HepG2 (cell line): ENCODE measurements around the gene MAP1LC3B. TPM values are rescaled to one million over a fixed set of nuclear protein-coding genes. Genes with fewer than 3 reads are reported as not detected.

Experiments used
- CHD2 ChIP-seq: IDR thresholded peaks from 2 replicates; pipeline ENCODE4 v1.6.1; 2011; ENCODE audit warnings: low read depth, low read length, improper control_type of control experiment
- KDM3A ChIP-seq: IDR thresholded peaks from 2 replicates; pipeline ENCODE4 v1.6.1; 2018; ENCODE audit warnings: low read depth, missing compliant biosample characterization
- MTF2 ChIP-seq: sonication (generic); formaldehyde crosslinking; IDR thresholded peaks from 2 replicates; pipeline ENCODE4 v1.5.0; 2020; ENCODE audit warnings: missing genetic modification reagents, borderline replicate concordance
- NBN ChIP-seq: fragments of 450-650 bp; conservative IDR thresholded peaks from 2 replicates; pipeline ENCODE4 v1.6.1; 2017
- NR3C1 ChIP-seq: sonication (generic); formaldehyde crosslinking; IDR thresholded peaks from 2 replicates; pipeline ENCODE4 v1.4.0; 2020; ENCODE audit warnings: missing genetic modification reagents
- PHB2 ChIP-seq: fragments of 450-650 bp; IDR thresholded peaks from 2 replicates; pipeline ENCODE4 v1.6.1; 2018; ENCODE audit not compliant: partially characterized antibody
- YEATS2 ChIP-seq: sonication (generic); formaldehyde crosslinking; IDR thresholded peaks from 2 replicates; pipeline ENCODE4 v1.4.0; 2020; ENCODE audit warnings: missing genetic modification reagents, borderline replicate concordance
- ZKSCAN8 ChIP-seq: IDR thresholded peaks from 2 replicates; pipeline ENCODE4 v1.6.1; 2016; ENCODE audit warnings: borderline replicate concordance, missing genetic modification reagents, missing compliant biosample characterization
- ZNF772 ChIP-seq: sonication (generic); formaldehyde crosslinking; IDR thresholded peaks from 2 replicates; pipeline ENCODE4 v1.5.0; 2020; ENCODE audit warnings: mild to moderate bottlenecking, missing genetic modification reagents
- polyA plus RNA-seq, 8 experiments: library from polyadenylated mRNA; depleted of rRNA in 3 of 8; stranded (reverse) in 7 of 8; unstranded in 1 of 8; fragments of >200 nt; fragmentation: Illumina TruSeq in 4 of 8; extraction: Trizol in 4 of 8; gene quantifications; 2 replicates each; pipeline versions ENCODE4 v1.2.1 to v1.2.3, GENCODE V29; 2011 to 2016; ENCODE audit warnings: low read depth in 4 of 8, missing spikeins in 1 of 8, mixed read lengths in 1 of 8; ENCODE audit not compliant: insufficient read depth in 1 of 8
- total RNA-seq, 5 experiments: library from RNA; depleted of rRNA; stranded (reverse); fragments of >200 nt; fragmentation: Illumina TruSeq; extraction: Trizol; gene quantifications; 2 replicates each; pipeline ENCODE4 v1.2.3, GENCODE V29; 2016; ENCODE audit warnings: low read depth in 1 of 5
- TF ChIP-seq, protein P1 (sequence below): sonication (generic); formaldehyde crosslinking; IDR thresholded peaks from 2 replicates; pipeline ENCODE4 v1.5.1; 2020; ENCODE audit warnings: missing genetic modification reagents, mild to moderate bottlenecking, borderline replicate concordance
- TF ChIP-seq, protein P2 (sequence below), 2 experiments: fragments of 450-650 bp in 1 of 2; sonication (generic) in 1 of 2; formaldehyde crosslinking; IDR thresholded peaks; 2 replicates each; pipeline versions ENCODE4 v1.5.0 to v1.8.0; 2020 to 2022; ENCODE audit warnings: mild to moderate bottlenecking in 1 of 2, missing genetic modification reagents in 1 of 2
- TF ChIP-seq, protein P3 (sequence below): sonication (generic); formaldehyde crosslinking; IDR thresholded peaks from 2 replicates; pipeline ENCODE4 v1.4.0; 2020; ENCODE audit warnings: mild to moderate bottlenecking, missing genetic modification reagents
- TF ChIP-seq, protein P4 (sequence below): sonication (generic); formaldehyde crosslinking; IDR thresholded peaks from 2 replicates; pipeline ENCODE4 v1.4.0; 2020; ENCODE audit warnings: mild to moderate bottlenecking, missing genetic modification reagents, borderline replicate concordance
- TF ChIP-seq, protein P5 (sequence below): sonication (generic); formaldehyde crosslinking; IDR thresholded peaks from 2 replicates; pipeline ENCODE4 v1.4.0; 2020; ENCODE audit warnings: missing genetic modification reagents
- TF ChIP-seq, protein P6 (sequence below): sonication (generic); formaldehyde crosslinking; IDR thresholded peaks from 2 replicates; pipeline ENCODE4 v1.9.0; 2021; ENCODE audit warnings: missing genetic modification reagents, mild to moderate bottlenecking, borderline replicate concordance

MAP1LC3B gene
- total and polyA plus RNA-seq, 2 of the 13 experiments (the other 11 are each of a cell fraction or from before 2014, with no cell fraction given) = 15.7 to 37.4 TPM

DNA sequence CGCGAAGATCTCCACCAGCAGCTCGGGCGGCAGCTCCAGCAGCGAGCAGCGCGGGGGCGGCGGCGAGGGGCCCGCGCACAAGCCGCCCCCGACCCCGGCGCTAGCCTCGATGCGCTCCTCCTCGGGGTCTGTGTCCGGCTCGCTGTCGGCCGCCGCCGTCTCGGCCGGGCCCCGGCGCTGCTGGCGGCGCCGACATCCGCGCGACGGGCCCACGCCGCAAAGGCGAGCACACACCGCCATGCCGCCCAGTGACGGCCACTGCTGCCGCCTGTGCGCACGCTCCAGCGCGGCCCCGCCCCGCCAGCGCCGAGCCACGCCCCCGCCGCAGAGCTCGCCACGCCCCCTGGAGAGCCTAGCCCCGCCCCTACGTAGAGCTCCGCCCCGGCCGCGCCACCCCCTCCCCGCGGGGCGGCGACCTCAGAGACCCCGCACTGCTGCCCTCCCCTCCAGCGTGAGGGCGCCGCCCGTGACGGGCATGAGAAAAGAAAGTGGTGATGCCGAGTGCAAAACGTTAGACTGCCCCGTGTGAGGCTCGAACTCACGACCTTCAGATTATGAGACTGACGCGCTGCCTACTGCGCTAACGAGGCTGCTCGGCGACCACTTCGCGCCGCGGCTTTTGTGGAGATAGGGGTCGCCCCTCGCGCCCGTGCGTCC is 8.5 kb upstream of the MAP1LC3B start, which contains the start of gene FBXO31 (continued):
- TF ChIP-seq, protein P1, sequence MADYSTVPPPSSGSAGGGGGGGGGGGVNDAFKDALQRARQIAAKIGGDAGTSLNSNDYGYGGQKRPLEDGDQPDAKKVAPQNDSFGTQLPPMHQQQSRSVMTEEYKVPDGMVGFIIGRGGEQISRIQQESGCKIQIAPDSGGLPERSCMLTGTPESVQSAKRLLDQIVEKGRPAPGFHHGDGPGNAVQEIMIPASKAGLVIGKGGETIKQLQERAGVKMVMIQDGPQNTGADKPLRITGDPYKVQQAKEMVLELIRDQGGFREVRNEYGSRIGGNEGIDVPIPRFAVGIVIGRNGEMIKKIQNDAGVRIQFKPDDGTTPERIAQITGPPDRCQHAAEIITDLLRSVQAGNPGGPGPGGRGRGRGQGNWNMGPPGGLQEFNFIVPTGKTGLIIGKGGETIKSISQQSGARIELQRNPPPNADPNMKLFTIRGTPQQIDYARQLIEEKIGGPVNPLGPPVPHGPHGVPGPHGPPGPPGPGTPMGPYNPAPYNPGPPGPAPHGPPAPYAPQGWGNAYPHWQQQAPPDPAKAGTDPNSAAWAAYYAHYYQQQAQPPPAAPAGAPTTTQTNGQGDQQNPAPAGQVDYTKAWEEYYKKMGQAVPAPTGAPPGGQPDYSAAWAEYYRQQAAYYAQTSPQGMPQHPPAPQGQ (CRISPR knock-in tag) = no peak
- TF ChIP-seq NR3C1 (CRISPR knock-in tag) = no peak
- no peak for TF ChIP-seq MTF2 (CRISPR knock-in tag)
- TF ChIP-seq NBN = no peak
- TF ChIP-seq, protein P2, sequence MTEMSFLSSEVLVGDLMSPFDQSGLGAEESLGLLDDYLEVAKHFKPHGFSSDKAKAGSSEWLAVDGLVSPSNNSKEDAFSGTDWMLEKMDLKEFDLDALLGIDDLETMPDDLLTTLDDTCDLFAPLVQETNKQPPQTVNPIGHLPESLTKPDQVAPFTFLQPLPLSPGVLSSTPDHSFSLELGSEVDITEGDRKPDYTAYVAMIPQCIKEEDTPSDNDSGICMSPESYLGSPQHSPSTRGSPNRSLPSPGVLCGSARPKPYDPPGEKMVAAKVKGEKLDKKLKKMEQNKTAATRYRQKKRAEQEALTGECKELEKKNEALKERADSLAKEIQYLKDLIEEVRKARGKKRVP (CRISPR knock-in tag; IDR thresholded peaks at IDR 0.05) = peak in 1 of 2 experiments; percentile 47; a peak in 1 of 4 replicates
- TF ChIP-seq, protein P3, sequence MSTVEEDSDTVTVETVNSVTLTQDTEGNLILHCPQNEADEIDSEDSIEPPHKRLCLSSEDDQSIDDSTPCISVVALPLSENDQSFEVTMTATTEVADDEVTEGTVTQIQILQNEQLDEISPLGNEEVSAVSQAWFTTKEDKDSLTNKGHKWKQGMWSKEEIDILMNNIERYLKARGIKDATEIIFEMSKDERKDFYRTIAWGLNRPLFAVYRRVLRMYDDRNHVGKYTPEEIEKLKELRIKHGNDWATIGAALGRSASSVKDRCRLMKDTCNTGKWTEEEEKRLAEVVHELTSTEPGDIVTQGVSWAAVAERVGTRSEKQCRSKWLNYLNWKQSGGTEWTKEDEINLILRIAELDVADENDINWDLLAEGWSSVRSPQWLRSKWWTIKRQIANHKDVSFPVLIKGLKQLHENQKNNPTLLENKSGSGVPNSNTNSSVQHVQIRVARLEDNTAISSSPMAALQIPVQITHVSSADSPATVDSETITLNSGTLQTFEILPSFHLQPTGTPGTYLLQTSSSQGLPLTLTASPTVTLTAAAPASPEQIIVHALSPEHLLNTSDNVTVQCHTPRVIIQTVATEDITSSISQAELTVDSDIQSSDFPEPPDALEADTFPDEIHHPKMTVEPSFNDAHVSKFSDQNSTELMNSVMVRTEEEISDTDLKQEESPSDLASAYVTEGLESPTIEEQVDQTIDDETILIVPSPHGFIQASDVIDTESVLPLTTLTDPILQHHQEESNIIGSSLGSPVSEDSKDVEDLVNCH (CRISPR knock-in tag) = no peak
- no peak; the same call in 1 of the 2 replicates for TF ChIP-seq ZKSCAN8 (CRISPR knock-in tag)
- TF ChIP-seq CHD2 = no peak
- no peak; the same call in 1 of the 2 replicates for TF ChIP-seq KDM3A (CRISPR knock-in tag)
- TF ChIP-seq YEATS2 (CRISPR knock-in tag) = peak; percentile 86; the same call in 1 of the 2 replicates
- TF ChIP-seq ZNF772 (CRISPR knock-in tag) = no peak; the same call in 1 of the 2 replicates
- TF ChIP-seq, protein P4, sequence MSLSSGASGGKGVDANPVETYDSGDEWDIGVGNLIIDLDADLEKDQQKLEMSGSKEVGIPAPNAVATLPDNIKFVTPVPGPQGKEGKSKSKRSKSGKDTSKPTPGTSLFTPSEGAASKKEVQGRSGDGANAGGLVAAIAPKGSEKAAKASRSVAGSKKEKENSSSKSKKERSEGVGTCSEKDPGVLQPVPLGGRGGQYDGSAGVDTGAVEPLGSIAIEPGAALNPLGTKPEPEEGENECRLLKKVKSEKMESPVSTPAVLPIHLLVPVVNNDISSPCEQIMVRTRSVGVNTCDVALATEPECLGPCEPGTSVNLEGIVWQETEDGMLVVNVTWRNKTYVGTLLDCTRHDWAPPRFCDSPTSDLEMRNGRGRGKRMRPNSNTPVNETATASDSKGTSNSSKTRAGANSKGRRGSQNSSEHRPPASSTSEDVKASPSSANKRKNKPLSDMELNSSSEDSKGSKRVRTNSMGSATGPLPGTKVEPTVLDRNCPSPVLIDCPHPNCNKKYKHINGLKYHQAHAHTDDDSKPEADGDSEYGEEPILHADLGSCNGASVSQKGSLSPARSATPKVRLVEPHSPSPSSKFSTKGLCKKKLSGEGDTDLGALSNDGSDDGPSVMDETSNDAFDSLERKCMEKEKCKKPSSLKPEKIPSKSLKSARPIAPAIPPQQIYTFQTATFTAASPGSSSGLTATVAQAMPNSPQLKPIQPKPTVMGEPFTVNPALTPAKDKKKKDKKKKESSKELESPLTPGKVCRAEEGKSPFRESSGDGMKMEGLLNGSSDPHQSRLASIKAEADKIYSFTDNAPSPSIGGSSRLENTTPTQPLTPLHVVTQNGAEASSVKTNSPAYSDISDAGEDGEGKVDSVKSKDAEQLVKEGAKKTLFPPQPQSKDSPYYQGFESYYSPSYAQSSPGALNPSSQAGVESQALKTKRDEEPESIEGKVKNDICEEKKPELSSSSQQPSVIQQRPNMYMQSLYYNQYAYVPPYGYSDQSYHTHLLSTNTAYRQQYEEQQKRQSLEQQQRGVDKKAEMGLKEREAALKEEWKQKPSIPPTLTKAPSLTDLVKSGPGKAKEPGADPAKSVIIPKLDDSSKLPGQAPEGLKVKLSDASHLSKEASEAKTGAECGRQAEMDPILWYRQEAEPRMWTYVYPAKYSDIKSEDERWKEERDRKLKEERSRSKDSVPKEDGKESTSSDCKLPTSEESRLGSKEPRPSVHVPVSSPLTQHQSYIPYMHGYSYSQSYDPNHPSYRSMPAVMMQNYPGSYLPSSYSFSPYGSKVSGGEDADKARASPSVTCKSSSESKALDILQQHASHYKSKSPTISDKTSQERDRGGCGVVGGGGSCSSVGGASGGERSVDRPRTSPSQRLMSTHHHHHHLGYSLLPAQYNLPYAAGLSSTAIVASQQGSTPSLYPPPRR = peak; percentile 61
- TF ChIP-seq, protein P5, sequence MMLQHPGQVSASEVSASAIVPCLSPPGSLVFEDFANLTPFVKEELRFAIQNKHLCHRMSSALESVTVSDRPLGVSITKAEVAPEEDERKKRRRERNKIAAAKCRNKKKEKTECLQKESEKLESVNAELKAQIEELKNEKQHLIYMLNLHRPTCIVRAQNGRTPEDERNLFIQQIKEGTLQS (CRISPR knock-in tag) = peak; percentile 63
- TF ChIP-seq, protein P6, sequence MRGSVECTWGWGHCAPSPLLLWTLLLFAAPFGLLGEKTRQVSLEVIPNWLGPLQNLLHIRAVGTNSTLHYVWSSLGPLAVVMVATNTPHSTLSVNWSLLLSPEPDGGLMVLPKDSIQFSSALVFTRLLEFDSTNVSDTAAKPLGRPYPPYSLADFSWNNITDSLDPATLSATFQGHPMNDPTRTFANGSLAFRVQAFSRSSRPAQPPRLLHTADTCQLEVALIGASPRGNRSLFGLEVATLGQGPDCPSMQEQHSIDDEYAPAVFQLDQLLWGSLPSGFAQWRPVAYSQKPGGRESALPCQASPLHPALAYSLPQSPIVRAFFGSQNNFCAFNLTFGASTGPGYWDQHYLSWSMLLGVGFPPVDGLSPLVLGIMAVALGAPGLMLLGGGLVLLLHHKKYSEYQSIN = no peak
- no peak for TF ChIP-seq PHB2
